ENCODE results near the gene RGS14.
"Not testable (repeated sequence)": the region's sequence is repeated elsewhere in the genome, so short reads cannot be mapped to it uniquely, and the experiment has no call there.

RGS14 gene

DNA sequence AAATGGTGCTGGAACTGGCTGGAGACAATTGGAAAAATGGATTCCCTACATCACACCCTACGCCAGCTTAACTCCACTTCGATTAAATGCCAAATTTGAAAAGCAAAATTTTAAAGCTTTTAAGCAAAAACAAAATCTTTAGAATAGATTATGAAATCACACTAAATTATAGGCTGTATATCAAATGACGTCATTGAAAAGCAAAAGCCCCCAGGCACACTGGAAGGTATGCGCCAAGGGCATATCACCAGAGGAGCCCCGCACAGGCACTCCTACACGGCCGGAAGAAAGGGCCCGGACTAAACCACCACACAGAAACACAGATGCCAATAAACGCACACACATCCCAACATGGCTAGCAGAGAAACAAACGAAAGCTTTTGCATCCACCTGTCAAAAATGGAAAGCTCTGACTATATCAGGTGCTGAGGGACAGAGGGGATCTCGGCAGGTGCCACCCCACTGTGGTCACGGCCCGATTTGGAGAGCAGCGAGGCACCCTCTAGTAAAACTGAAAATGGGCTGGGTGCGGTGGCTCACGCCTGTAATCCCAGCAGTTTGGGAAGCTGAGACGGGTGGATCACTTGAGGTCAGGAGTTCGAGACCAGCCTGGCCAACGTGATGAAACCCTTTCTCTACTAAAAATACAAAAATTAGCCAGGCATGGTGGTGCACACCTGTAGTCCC is 29.0 kb upstream of the RGS14 start:
- DNase-seq (ENCODE audit: low read depth, low spot score): no peak

DNA sequence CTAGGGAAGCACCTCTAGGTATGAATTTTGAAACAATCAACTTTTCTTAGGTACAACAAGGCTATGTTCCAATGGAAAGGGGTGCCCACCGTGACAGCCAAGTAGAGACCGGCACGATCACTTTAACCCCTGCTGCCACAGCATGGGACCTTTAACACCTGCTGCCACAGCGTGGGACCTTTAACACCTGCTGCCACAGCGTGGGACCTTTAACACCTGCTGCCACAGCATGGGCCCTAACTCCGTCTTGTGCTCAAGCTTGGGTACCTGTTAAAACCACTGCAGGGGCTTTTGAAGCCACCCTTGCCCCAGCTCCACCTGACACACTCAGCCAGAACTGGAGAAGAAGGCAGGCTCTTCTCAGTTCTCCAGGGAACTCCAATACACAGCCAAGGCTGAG is 27.8 kb upstream of the RGS14 start:
- no peak for DNase-seq (ENCODE audit: low read depth, low spot score)

DNA sequence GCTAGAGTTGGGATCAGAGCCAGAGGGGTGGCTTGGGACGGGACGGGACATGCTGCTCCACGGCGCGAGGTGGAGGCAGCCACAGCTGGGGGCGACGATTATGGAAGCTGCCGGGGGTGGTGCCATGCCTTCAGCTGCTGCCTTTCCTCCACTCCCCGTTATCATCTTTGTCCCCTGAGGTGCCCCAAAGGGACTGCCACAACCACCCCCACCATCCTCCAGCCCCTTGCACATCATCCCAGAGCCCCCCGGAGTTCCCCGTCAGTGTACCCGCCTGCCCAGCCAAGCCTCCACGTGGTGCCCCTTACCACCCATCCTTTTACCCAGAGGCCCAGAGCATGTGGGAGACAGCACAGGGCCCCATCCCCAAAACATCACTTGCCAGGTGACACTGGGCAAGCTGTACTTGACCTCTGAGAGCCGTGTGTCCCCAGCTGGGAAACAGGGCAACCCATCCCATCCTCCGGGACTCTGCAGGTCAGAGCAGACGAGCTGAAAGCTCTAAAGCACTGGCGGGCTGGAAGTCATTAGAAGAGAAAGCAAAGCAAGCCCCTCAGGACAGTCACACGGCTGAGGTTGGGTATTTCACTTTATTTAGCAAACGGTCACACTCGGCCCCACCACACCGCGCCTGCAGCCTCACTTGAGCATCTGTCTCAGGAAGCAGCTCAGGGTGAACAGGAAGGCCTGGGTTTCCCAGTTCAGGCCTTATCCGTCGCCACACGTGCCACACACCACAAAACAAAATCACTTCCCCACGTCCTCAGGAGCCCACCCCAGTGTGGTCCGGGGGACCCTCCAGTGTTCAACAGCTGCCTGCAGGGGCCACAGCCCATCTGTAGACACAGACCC is 26.5 kb upstream of the RGS14 start:
- no peak for DNase-seq (ENCODE audit: low read depth, low spot score)

DNA sequence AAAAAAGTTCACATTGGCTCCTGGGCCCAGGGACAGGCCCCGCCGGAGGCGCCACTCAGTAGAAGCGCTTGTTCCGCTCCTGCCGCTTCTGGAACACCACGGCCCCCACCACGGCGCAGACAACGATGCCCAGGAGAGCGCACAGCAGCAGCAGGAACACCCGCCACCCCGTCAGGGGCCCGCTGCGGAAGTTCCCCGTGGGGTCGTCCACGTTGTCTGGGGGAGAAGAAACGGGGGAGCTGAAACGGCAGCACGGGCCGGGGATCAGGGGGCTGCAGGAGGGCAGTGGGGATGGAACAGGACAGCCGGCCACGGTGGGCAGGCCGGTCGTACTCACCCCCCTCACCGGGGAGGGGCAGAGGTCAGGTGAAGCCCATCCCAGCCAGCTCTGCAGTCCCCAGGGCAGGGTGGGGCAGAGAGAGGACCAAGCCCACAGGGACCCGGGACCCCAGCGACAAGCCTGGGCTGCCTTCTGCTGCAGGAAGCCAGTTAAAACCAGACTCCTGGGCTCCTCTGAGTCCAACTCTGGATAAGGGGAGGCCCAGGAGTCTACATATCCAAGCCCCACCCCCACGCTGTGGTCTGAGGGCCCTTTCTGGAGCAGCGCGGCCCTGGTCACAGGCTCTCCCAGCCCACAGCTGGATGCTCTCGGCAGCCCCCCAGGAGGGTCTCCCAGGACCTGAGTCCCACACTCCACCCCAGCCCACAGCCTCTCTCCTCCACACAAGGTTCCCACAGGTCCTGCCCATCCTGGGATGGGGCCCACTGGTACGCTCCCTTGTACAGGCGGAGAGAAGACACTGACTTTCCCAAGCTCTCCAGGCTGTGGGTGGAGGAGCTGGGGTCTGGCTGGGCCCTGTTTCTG is 25.5 kb upstream of the RGS14 start:
- DNase-seq (ENCODE audit: low read depth, low spot score): no peak

DNA sequence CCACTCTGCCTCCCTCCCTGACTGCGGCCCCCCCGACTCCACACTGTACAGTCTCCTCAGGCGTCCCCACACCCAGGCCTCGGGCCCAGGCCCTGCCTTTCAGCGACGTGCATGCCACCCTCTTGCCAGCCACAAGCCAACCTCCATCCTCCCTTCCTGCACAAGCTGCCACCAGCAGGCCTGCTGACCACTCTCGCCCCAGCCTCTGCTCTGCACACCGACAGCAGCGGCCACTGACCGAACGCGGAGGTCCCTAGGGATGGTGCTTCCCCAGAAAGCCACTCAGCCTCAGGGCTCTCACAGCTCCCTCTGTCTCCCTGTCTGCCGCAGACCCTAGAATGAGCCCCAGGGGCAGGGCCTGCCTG is 24.8 kb upstream of the RGS14 start:
- no peak for DNase-seq (ENCODE audit: low read depth, low spot score)

DNA sequence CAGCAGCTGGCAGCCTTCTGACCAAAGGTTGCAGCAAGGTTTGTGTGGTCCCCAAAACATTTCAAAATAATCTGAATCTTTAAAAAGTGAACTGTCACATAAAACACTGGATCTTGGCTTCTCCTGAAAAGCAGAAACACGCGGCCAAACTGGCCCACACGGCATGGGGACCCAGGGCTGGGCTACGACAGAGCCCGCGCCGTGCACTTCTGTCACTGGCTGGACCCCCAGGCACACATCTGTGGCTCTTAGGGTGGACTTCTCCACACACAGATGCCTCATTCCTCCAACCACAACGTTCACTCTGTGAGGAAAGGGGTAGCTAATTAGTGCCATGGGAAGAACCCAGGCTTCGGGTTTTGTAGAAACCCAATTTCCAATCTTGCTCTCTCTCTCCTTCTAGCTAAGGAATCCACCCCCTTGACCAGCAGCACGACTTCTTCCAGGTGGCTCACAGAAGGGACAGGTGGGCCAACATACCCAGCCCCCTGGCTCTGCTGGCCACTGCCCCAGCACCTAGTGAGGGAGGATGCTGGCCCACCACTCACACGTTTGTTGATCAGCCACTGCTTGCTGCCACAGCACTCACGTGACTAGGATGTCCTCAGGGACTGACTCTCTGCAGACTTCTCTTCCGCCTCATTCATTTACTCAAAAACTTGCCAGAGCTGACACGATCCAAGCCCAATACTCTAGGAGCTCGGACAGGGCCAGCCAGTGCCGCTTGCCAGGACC is 24.1 kb upstream of the RGS14 start:
- no peak for DNase-seq (ENCODE audit: low read depth, low spot score)

DNA sequence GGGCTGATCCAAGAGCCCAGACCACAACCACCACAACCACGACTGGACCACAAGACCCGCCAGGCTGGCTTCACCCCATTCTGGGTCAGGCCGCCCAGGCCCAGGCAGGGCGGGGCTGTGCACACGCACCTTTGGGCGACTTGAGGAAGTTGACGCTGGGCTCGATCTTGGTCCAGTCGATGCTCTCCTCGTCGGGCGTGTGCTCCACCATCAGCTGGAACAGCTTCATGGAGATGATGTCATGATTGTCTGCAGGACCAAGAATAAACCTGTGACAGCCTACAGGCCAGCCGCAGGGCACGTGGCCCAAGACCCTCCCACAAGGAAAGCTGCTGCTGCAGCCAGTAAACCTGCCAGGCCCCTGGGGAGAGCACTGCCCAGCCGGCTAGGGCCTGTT is 23.6 kb upstream of the RGS14 start:
- no peak for DNase-seq (ENCODE audit: low read depth, low spot score)

DNA sequence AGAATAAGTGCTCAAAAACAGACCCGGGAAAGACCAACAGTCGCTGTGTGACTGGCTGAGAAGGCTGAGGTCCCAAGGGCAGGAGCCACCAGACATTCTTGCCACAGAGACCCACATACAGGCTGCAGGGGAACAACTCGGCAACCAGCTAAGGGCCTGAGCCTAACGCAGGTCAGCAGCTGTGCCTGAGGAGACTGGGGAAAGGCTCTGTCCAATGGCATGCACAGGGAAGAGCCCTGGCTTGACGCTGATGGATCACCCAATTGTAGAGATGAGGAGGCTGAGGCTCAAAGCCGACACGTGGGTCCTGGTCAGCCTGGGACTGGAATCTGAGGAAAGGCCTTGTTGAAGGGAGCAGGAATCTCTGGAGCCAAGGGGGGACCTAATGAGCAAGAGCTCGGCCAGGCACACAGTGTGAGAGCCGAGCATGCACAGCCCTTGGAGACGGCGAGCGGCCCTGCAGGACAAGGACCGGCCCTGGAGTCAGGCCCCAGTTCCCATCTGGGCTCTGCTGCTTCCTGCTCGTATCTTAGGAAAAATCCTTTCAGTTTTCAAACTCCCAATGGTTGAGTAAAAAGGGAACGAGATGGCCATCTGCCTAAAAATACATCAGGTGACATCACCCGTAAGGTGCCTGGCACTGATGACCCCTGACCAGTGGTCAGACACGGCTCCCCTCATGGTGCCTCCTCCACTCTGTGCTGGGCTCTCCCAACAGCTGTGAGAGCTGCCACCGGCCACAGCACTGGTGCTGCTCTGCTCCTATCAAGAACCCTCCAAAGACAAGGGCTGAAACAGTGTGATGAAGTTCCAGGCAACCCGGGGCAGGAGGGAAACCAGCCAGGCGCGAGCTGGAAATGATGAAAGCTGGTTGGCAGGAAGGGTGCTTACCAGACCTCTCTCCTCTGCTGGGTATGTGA is 22.7 kb upstream of the RGS14 start:
- DNase-seq (ENCODE audit: low read depth, low spot score): no peak

DNA sequence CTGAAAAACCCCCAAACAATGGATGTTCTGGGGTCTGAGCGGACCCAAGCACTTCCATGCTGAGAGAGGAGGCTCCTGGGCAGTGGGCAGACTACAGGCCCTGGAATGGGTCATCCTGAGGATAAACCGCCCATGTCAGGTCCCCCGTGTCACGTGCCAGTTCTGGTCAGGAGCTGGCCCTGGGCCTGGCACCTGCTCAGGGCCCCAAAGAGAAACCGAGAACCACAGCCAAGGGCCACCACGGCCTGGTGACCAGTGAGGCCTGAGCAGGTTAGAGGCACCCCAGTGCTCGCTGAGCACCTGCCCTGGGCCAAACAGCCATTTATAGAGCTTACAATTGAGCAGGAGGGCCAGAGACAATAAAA is 22.0 kb upstream of the RGS14 start:
- no peak for DNase-seq (ENCODE audit: low read depth, low spot score)

DNA sequence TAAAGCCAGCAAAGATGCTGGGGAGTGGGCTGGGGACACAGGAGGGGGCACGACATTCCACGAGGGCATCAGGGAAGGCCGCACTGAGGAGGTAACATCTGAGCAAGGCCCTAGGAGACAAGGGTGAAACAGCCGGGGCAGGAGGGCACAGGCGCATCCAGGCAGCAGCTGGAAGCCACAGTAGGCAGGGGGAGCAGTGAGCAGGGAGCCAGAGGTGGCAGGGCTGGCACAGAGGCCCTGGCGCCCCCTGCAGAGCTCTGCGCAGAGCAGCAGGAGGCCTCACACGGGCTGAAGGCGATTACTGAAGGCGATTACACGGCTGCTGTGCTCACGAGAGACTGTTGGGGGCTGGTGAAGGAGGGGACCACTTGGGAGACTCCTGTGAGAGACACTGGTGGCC is 21.6 kb upstream of the RGS14 start:
- DNase-seq (ENCODE audit: low read depth, low spot score): no peak

DNA sequence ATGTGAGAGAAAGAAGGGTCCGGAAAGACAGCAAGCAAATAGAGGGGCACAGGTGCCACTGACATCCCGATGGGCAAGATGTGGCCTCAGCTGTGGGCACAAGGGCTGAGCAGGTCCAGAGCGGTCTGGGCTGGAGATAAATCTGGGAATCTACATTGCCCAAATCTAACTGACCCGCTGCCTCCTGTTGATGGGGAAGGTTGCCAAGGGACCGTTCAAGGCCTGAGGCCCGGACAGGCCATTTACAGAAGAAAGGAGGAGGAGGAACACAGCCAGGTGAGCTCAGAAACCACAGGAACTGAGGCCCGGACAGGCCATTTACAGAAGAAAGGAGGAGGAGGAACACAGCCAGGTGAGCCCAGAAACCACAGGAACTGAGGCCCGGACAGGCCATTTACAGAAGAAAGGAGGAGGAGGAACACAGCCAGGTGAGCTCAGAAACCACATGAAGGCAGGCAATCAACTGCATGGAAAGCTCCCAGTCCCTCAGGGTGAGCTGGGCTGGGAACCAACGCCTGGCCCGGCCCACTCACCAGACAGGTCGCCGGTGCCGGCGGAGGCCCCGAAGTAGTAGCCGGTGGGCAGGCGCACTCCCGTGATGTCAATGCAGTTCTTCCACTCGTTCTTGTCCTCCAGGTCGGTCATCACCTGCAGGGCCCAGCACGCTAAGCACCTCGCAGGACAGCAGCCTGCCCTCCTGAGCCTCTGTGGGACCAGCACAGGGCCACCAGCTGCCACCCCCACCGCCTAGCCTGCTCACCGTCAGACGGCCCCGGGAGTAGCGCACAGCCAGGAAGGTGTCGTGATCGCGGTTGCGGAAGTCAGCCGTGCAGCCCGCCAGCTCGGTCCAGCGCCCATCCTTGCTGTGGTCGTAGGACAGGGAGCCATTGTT is 20.9 kb upstream of the RGS14 start:
- DNase-seq (ENCODE audit: low read depth, low spot score): no peak

DNA sequence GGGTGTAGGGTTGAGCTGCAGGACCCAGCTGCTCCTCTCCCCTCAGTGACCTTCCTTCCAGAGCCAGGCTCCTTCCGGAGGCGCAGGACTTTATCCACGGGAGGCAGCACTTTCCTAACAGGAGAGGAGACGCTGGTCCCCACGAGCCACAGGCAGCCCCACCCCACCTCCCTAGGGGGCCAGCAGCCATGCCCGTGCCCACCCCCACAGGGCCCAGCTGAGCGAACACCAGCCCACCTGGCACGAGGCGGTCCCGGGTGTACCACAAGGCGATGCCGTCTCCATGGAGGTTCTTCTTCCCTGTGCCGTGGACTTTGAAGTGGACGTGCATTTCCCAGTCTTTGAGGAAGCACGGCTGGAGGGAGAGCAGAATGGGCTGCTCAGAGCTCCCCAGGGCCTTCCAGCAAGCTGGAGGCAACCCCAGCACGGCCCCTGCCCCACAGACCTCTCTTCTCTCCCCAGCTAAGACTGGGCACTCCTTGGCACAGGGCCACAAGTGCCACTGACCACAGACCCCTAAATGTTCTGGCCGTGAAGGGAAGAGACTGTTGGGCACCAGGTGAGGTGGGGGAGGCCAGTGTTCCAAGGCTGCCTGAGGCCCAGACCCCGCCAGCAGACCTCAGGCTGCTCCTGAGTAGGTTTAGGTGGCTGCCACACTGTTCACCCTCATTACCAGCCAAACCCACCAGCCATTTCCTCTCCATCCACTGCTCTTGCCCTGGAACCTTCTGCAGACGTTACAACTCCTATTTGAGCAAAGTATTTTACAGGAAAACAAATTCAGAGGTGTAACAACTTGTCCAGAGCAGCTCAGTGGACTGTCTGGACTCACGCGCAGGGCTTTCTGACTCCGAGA is 19.2 kb upstream of the RGS14 start:
- no peak for DNase-seq (ENCODE audit: low read depth, low spot score)

DNA sequence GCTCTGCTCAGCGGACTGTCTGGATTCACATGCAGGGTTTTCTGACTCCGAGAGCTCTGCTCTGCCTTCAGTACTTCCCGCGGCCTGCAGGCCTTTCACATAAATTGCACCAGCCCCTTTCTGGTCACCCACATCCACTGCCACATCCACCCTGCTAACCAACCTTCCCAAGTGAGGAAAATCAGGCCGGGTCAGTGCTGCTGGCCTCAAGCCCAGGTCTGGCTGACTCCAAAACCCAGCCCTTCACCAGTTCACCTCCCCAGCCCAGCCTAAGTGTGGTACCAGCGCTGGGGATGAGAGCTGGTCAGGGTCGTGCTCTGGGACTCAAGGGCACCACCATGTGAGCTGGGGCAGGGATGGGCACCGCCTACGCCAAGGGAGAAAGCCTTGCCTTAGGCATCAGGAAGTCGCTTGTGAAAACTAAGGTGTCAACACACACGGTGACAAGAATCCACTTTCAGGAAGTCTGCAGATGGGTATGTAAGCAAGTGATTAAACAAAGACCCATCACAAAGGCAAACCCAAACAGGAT is 18.6 kb upstream of the RGS14 start:
- no peak for DNase-seq (ENCODE audit: low read depth, low spot score)

DNA sequence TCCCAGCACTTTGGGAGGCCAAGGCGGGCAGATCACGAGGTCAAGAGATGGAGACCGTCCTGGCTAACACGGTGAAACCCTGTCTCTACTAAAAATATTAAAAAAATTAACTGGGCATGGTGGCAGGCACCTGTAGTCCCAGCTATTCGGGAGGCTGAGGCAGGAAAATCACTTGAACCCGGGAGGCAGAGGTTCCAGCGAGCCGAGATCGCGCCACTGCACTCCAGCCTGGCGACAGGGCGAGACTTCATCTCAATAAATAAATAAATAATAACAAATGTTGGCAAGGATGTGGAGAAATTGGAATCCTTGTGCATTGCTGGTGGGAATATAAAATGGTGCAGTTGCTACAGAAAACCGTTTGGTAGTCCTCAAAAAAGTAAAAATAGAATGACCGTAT is 14.7 kb upstream of the RGS14 start:
- not testable (repeated sequence) for DNase-seq (ENCODE audit: low read depth, low spot score)

DNA sequence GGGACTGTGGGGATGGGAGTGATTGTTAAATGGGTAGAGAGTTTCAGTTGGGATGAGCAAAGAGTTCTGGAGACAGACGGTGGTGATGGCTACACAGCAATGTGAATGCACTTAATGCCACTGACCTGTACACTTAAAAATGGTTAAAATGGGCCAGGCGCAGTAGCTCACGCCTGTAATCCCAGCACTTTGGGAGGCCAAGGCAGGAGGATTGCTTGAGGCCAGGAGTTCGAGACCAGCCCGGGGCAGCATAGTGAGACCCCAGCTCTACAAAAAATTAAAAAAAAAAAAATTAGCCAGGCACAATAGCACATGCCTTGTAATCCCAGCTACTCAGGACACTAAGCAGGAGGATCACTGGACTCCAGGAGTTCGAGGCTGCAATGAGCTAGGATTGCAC is 13.9 kb upstream of the RGS14 start:
- DNase-seq (ENCODE audit: low read depth, low spot score): no peak

DNA sequence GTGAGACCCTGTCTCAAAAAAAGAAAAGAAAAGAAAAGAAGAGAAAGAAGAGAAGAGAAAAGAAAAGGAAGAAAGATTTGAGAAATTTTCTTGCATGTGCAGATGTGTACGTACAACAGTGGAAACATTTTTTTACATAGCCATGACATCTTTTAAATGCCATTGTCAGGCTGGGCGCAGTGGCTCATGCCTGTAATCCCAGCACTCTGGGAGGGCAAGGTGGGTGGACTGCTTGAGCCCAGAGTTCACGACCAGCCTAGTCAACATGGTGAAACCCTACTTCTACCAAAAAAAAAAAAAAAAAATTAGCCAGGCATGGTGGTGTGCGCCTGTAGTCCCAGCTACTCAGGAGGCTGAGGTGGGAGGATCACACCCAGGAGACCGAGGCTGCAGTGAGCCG is 12.8 kb upstream of the RGS14 start:
- no peak for DNase-seq (ENCODE audit: low read depth, low spot score)

DNA sequence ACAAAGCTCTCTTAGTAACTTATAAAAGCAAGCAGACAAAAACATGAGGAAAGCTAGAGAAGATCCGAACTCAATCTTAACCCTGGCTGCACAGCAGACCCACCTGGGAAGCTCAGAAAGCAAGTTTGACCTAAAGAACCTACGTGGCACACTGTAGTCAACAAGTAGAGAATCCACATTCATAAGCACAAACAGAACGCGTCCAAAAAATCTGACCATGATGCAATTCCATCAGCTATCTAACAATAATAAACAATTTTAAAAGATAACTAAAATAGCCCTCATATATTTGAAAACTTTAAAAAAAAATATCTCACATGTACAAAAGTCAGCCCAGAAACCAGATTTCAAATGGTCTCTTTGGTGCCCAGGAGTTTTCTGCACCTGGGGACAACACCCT is 10.9 kb upstream of the RGS14 start:
- no peak for DNase-seq (ENCODE audit: low read depth, low spot score)

DNA sequence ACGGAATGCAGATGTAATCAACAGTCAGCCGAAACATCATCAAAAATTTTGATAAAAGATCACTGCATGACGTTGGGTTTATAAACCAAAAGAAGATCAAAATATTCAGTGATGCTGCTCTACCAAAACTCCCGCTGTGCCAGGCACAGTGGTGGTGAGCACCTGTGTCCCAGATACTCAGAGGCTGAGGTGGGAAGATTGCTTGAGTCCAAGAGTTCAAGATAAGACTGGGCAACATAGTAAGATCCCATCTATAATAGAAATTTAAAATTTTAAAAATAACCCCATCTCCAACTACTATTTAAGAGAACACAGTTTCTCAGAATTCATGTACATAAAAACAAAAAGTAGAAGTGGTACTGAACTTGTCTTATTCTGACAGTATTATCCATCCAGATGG is 10.0 kb upstream of the RGS14 start:
- DNase-seq (ENCODE audit: low read depth, low spot score): no peak

DNA sequence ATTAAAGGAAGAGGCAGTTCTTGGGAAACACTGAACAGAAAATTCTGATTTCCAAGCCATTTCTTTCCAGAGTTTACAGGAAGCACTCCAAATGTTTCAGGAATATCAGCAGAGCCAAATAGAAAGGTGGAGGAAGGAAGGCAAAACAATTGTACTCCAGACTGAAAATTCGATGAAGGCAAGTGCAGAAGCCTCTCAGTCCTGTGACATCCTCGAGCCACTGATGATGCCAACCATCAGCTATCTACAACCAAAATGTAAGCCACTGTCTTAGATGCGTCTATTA is 8.4 kb upstream of the RGS14 start:
- no peak for DNase-seq (ENCODE audit: low read depth, low spot score)

All from activated naive CD8-positive, alpha-beta T cell treated with anti-CD3 and anti-CD28 coated beads, Interleukin-2, amount 50 U/mL, for 16 hours (primary cell).